Kidney (tissue), 14 donors: ENCODE results near the gene RNASE3. TPM values are rescaled to one million over a fixed set of nuclear protein-coding genes. Genes with fewer than 3 reads are reported as not detected.
"Not testable (repeated sequence)": the region's sequence is repeated elsewhere in the genome, so short reads cannot be mapped to it uniquely, and the experiment has no call there.

Source experiments
- DNase-seq, 5 donors: peaks; one replicate each; pipeline ENCODE4 v3.0.0-alpha.2; 2013 to 2020
- FAIRE-seq: peaks from 2 replicates; lab custom pipeline; 2012; peaks lifted over from hg19 to GRCh38; lab: Jason Lieb, UNC
- H3K27ac ChIP-seq, 2 donors: one replicate each; pipeline ENCODE4 v1.7.0; 2013; ENCODE audit warnings: low read depth in 2 of 2, low read length in 2 of 2, inconsistent platforms in 1 of 2
- H3K27me3 ChIP-seq: one replicate; pipeline ENCODE4 v1.7.1; 2013; ENCODE audit warnings: low read length, inconsistent platforms; ENCODE audit not compliant: control insufficient read depth, insufficient read depth
- H3K36me3 ChIP-seq, 3 donors: one replicate each; pipeline versions ENCODE4 v1.7.0 to v1.7.1; 2013; ENCODE audit warnings: low read length in 3 of 3, control low read depth in 1 of 3, inconsistent platforms in 1 of 3; ENCODE audit not compliant: insufficient read depth in 3 of 3, control insufficient read depth in 2 of 3
- H3K4me1 ChIP-seq, 3 donors: one replicate each; pipeline versions ENCODE4 v1.7.0 to v1.7.1; 2013; ENCODE audit warnings: low read length in 3 of 3, inconsistent platforms in 1 of 3, low read depth in 1 of 3; ENCODE audit not compliant: control insufficient read depth in 2 of 3, insufficient read depth in 2 of 3
- H3K4me3 ChIP-seq, 3 donors: one replicate each; pipeline versions ENCODE4 v1.7.0 to v1.8.1; 2013; ENCODE audit warnings: low read length in 3 of 3, control low read depth in 1 of 3, inconsistent platforms in 1 of 3
- H3K9ac ChIP-seq, 3 donors: one replicate each; pipeline versions ENCODE4 v1.7.0 to v1.7.1; 2013; ENCODE audit warnings: low read length in 3 of 3, control low read depth in 1 of 3, inconsistent platforms in 1 of 3
- H3K9me3 ChIP-seq, 3 donors: one replicate each; pipeline versions ENCODE4 v1.7.0 to v1.7.1; 2013; ENCODE audit warnings: low read length in 3 of 3, control low read depth in 1 of 3, inconsistent platforms in 1 of 3; ENCODE audit not compliant: control insufficient read depth in 2 of 3, insufficient read depth in 1 of 3
- CTCF ChIP-seq: IDR thresholded peaks from 3 replicates; pipeline ENCODE4 v1.5.1; 2012; ENCODE audit warnings: mild to moderate bottlenecking, moderate library complexity, borderline replicate concordance; ENCODE audit not compliant: insufficient read depth; ENCODE audit errors: extremely low read depth
- intact Hi-C: fragments of 100-400 bp; cut with DNase I; formaldehyde crosslinking; loops from one replicate; pipeline ENCODE4 v1.11.1; 2022
- polyA plus RNA-seq: library from polyadenylated mRNA; stranded (reverse); fragments of 350-450 nt; fragmentation: Illumina TruSeq; extraction: RNeasy Lipid Tissue Mini Kit (QIAGEN cat#74804); gene quantifications from one replicate; pipeline ENCODE4 v1.2.3, GENCODE V29; 2014; ENCODE audit warnings: low read depth, low replicate concordance; ENCODE audit not compliant: insufficient read depth
- total RNA-seq: library from RNA; stranded (reverse); fragmentation: NEBNext Ultra II Directional; extraction: Animal tissue kit (Norgen Biotek cat#: 25700); gene quantifications from one replicate; pipeline ENCODE4 v1.2.1, GENCODE V29; 2021
- donor health status: control.
- donor health status: control.
- donor health status: control.
- donor health status: control.
- donor health status: control.
- donor health status: DM: yes; HTN: yes; CAD: no.
- donor health status: Normal renal cell carcinoma (clear cell type).

RNASE3 gene
- total and polyA plus RNA-seq, 2 donors from 2014 or later, result 0.38 TPM; not detected in 1

- FAIRE-seq, H3K4me1 ChIP-seq, H3K4me3 ChIP-seq, H3K27me3 ChIP-seq, H3K36me3 ChIP-seq, intact Hi-C loops, H3K27ac ChIP-seq, H3K9ac ChIP-seq, H3K9me3 ChIP-seq: not testable (repeated sequence)
- DNase-seq, result peak in 2 of 5 donors; percentile 7 to 16
Observed at GRCh38 chr14:20895322-20895721, 4.1 kb downstream of the RNASE3 start.

GRCh38 chr14:20904393-20905029 is 13.3 kb downstream of the RNASE3 start:
- FAIRE-seq, result no peak
- peak in 1 of 5 donors; percentile 9 for DNase-seq
- intact Hi-C loops, result no loop called here

GRCh38 chr14:20905676-20906075 is 14.5 kb downstream of the RNASE3 start:
- Histone ChIP-seq H3K27ac (no peak overlapping the region), H3K9me3 (no peaks in the 10 kb centered on the region), H3K9ac (no peak overlapping the region), H3K27me3 (no peaks in the 10 kb centered on the region), H3K36me3 (no peaks in the 10 kb centered on the region), H3K4me1 (no peaks in the 10 kb centered on the region), H3K4me3 (no peak overlapping the region)
- no peak for TF ChIP-seq CTCF
- intact Hi-C loops, result no loop called here
- DNase-seq (no peak), FAIRE-seq (no peak)

More at GRCh38 chr14:20904393-20905029, 13.3 kb downstream of the RNASE3 start:
- Histone ChIP-seq H3K4me3 (no peak overlapping the region), H3K9ac (no peak overlapping the region), H3K27me3 (no peaks in the 10 kb centered on the region), H3K27ac (no peak overlapping the region), H3K36me3 (no peaks in the 10 kb centered on the region), H3K4me1 (no peaks in the 10 kb centered on the region), H3K9me3 (no peaks in the 10 kb centered on the region)
- no peak for TF ChIP-seq CTCF

GRCh38 chr14:20907214-20907613 is 16.0 kb downstream of the RNASE3 start:
- no peak for DNase-seq
- Histone ChIP-seq H3K36me3 (no peaks in the 10 kb centered on the region), H3K27me3 (no peaks in the 10 kb centered on the region), H3K27ac (no peak overlapping the region), H3K4me3 (no peak overlapping the region), H3K9me3 (no peaks in the 10 kb centered on the region), H3K4me1 (no peaks in the 10 kb centered on the region), H3K9ac (no peak overlapping the region)
- intact Hi-C loops, result no loop called here
- FAIRE-seq, result no peak
- TF ChIP-seq CTCF, result no peak

- H3K4me1 ChIP-seq, H3K9ac ChIP-seq, H3K27ac ChIP-seq, H3K27me3 ChIP-seq, H3K4me3 ChIP-seq, FAIRE-seq, H3K36me3 ChIP-seq, DNase-seq, H3K9me3 ChIP-seq, intact Hi-C loops: not testable (repeated sequence)
Observed at GRCh38 chr14:20910822-20911221, 19.6 kb downstream of the RNASE3 start.

- H3K4me1 ChIP-seq, H3K4me3 ChIP-seq, H3K27me3 ChIP-seq, H3K27ac ChIP-seq, intact Hi-C loops, H3K36me3 ChIP-seq, H3K9me3 ChIP-seq, H3K9ac ChIP-seq, DNase-seq, FAIRE-seq: not testable (repeated sequence)
Observed at GRCh38 chr14:20919038-20919756, 28.0 kb downstream of the RNASE3 start.
